ENCODE data around the gene DDRGK1.
A peak's percentile ranks its signal among the peaks of the same experiment; 100 is the strongest.
"Not testable (repeated sequence)": the region's sequence is repeated elsewhere in the genome, so short reads cannot be mapped to it uniquely, and the experiment has no call there.

The DDRGK1 gene

GRCh38 chr20:3183896-3184612, 20.4 kb downstream of the DDRGK1 start:
- no peak for DNase-seq (ENCODE audit: low read depth in 2 of 2)

GRCh38 chr20:3182429-3182828, 22.1 kb downstream of the DDRGK1 start:
- not testable (repeated sequence) for DNase-seq (ENCODE audit: low read depth in 2 of 2)

- DNase-seq (ENCODE audit: low read depth in 2 of 2), result no peak
These were observed 23.2 kb downstream of the DDRGK1 start for GRCh38 chr20:3181270-3181669.

GRCh38 chr20:3180319-3180718, 24.2 kb downstream of the DDRGK1 start:
- DNase-seq (ENCODE audit: low read depth in 2 of 2), result no peak

GRCh38 chr20:3177746-3178485, 26.6 kb downstream of the DDRGK1 start:
- no peak for DNase-seq (ENCODE audit: low read depth in 2 of 2)

- DNase-seq (ENCODE audit: low read depth in 2 of 2), result no peak
These were observed 29.2 kb downstream of the DDRGK1 start for GRCh38 chr20:3175270-3175669.

GRCh38 chr20:3174442-3175261, 29.8 kb downstream of the DDRGK1 start:
- DNase-seq (ENCODE audit: low read depth in 2 of 2), result no peak

- DNase-seq (ENCODE audit: low read depth in 2 of 2), result peak; percentile 76 to 91
These were observed 30.7 kb downstream of the DDRGK1 start for GRCh38 chr20:3173610-3174441.

GRCh38 chr20:3172933-3173609, 31.4 kb downstream of the DDRGK1 start, which contains the start of gene LZTS3:
TSS of gene LZTS3 (minus strand) at chr20:3173549. CDS start at chr20:3167163, 6,386 bp downstream.
- DNase-seq (ENCODE audit: low read depth in 2 of 2), result peak; percentile 43 to 67

- DNase-seq (ENCODE audit: low read depth in 2 of 2), result no peak
These were observed 32.2 kb downstream of the DDRGK1 start for GRCh38 chr20:3172126-3172932.

- DNase-seq (ENCODE audit: low read depth in 2 of 2), result no peak
These were observed 32.9 kb downstream of the DDRGK1 start for GRCh38 chr20:3171391-3172125.

- DNase-seq (ENCODE audit: low read depth in 2 of 2), result no peak
These were observed 35.5 kb downstream of the DDRGK1 start for GRCh38 chr20:3168829-3169590.

GRCh38 chr20:3168079-3168828, 36.2 kb downstream of the DDRGK1 start:
- DNase-seq (ENCODE audit: low read depth in 2 of 2), result no peak

- DNase-seq (ENCODE audit: low read depth in 2 of 2), result no peak
These were observed 36.8 kb downstream of the DDRGK1 start for GRCh38 chr20:3167738-3168078.

GRCh38 chr20:3166913-3167342, 37.6 kb downstream of the DDRGK1 start:
- no peak for DNase-seq (ENCODE audit: low read depth in 2 of 2)

- DNase-seq (ENCODE audit: low read depth in 2 of 2), result no peak
These were observed 38.1 kb downstream of the DDRGK1 start for GRCh38 chr20:3166338-3166912.

All from stimulated activated CD4-positive, alpha-beta T cell treated with anti-CD3 and anti-CD28 coated beads, Interleukin-15, amount 100 ng/mL, for 48 hours (primary cell).